NAMALWA (cell line): Measurements from ENCODE around the gene RAB25.
"Not testable (repeated sequence)": the region's sequence is repeated elsewhere in the genome, so short reads cannot be mapped to it uniquely, and the experiment has no call there.

Experiments
- DNase-seq: peaks from one replicate; pipeline ENCODE4 v3.0.0-alpha.2; 2015; ENCODE audit warnings: low spot score

The RAB25 gene

GRCh38 chr1:156054500-156055280, 6.3 kb upstream of the RAB25 start, which contains the start of gene LAMTOR2:
Gene LAMTOR2 (plus strand): TSS chr1:156054782. CDS start chr1:156054890, 108 bp downstream.
- DNase-seq, result peak; percentile 99

- peak; percentile 51 for DNase-seq
These were observed 5.5 kb upstream of the RAB25 start for GRCh38 chr1:156055281-156056048.

GRCh38 chr1:156056326-156056849, 4.6 kb upstream of the RAB25 start:
- no peak for DNase-seq

- no peak for DNase-seq
These were observed 1.2 kb downstream of the RAB25 start for GRCh38 chr1:156062189-156062588.

GRCh38 chr1:156063997-156064285, 3.0 kb downstream of the RAB25 start:
- no peak for DNase-seq

GRCh38 chr1:156064615-156065014, 3.7 kb downstream of the RAB25 start:
- no peak for DNase-seq

- DNase-seq, result no peak
These were observed 4.3 kb downstream of the RAB25 start for GRCh38 chr1:156065212-156065611.

GRCh38 chr1:156065871-156066270, 4.9 kb downstream of the RAB25 start:
- no peak for DNase-seq

- no peak for DNase-seq
These were observed 6.3 kb downstream of the RAB25 start for GRCh38 chr1:156067262-156067661.

- DNase-seq, result no peak
These were observed 8.8 kb downstream of the RAB25 start for GRCh38 chr1:156069490-156070455.

- DNase-seq, result no peak
These were observed 9.6 kb downstream of the RAB25 start for GRCh38 chr1:156070548-156070947.

- not testable (repeated sequence) for DNase-seq
These were observed 10.4 kb downstream of the RAB25 start for GRCh38 chr1:156071332-156071816.

- no peak for DNase-seq
These were observed 11.3 kb downstream of the RAB25 start for GRCh38 chr1:156072251-156072650.

GRCh38 chr1:156073110-156073687, 12.2 kb downstream of the RAB25 start:
- DNase-seq, result no peak

- no peak for DNase-seq
These were observed 12.8 kb downstream of the RAB25 start for GRCh38 chr1:156073740-156074139.

- DNase-seq, result no peak
These were observed 13.7 kb downstream of the RAB25 start for GRCh38 chr1:156074661-156075060.

GRCh38 chr1:156075162-156075561, 14.2 kb downstream of the RAB25 start:
- no peak for DNase-seq

GRCh38 chr1:156075775-156076204, 14.8 kb downstream of the RAB25 start:
- DNase-seq, result no peak

GRCh38 chr1:156076609-156077429, 15.9 kb downstream of the RAB25 start:
- DNase-seq, result peak; percentile 79

GRCh38 chr1:156077430-156077760, 16.4 kb downstream of the RAB25 start:
- DNase-seq, result no peak

- no peak for DNase-seq
These were observed 17.8 kb downstream of the RAB25 start for GRCh38 chr1:156078728-156079127.
